Activated T-cell treated with anti-CD3 and anti-CD28 coated beads for 1 hour (primary cell): Measurements from ENCODE around the gene MCCC1.
"Not testable (repeated sequence)": the region's sequence is repeated elsewhere in the genome, so short reads cannot be mapped to it uniquely, and the experiment has no call there.

Experiments used
- DNase-seq: peaks from one replicate; pipeline ENCODE4 v3.0.0-alpha.2; 2020; ENCODE audit warnings: low read depth

MCCC1 gene

GRCh38 chr3:183099026-183099837 lies at the start of gene MCCC1:
TSS of gene MCCC1 (minus strand) at chr3:183099496. CDS start at chr3:183099440, 56 bp downstream.
- DNase-seq, result peak; percentile 93

- no peak for DNase-seq
Observed at GRCh38 chr3:183148056-183148455, 48.8 kb upstream of the MCCC1 start.

GRCh38 chr3:183144363-183144762 lies 45.1 kb upstream of the MCCC1 start:
- no peak for DNase-seq

DNA sequence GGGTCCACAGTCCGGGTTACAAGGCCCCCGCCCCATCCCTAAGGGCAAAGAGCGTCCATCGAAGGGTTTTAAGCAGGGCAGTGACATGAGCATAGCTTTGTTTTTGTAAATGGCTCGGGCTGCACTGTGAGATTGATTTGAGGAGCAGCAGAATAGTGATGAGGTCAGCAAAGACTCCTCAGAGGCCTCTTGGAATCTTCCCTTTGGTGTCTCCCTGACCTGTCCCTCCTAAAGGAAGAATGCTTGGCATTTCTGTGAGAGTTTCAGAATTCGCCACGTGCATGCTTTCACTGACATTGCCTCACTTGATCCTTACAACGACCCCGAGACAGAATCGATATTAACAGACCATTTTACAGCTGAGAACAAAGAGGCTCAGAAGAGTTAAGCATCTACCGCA lies 42.9 kb upstream of the MCCC1 start:
- no peak for DNase-seq

GRCh38 chr3:183134844-183135243 lies 35.5 kb upstream of the MCCC1 start:
- DNase-seq, result no peak

DNA sequence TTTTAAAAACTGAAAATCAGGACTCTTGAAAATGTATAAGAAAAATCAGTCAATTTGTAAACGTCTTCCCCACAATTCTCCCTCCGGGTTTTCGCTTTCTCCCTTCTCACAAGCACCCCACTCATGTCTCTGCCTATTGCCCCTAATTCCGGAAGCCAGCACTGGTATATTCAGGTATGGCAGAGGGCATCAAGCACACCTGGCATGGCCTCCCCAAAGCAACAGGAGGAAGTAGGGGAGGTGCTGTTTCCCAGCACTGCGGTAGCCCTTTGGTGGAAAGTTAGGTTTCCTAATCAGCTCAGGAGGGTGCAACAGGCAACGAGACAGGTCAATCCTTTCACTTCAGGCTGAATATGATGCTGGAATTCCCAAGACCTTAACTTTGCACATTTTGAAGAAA lies 33.1 kb upstream of the MCCC1 start:
- no peak for DNase-seq

GRCh38 chr3:183131735-183132134 lies 32.4 kb upstream of the MCCC1 start:
- DNase-seq, result no peak

DNA sequence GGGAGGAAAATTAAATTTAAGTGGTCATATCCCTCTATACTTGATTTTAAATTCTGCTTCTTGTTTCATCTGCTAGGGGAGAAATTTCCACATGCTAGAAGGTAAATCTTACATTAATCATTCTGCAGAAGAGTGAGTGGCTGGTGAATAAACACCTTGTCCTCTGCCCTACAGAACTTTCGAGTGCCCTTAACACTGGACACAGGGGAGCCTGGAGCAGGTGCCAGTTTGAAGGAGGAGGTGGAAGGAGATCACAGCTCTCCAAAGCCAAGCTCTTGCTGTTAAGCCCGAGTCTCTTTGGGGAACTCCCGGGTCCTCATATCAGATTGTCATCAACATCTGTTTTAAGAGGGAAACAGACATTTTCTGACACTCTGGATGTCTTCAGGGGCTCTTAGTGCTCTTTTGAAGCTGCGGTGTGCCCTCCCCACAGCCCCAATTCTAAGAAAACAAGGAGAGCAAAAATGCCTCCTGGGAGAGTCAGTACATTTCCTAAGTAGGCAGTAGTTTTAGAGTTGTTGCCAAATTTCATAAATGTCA lies 32.0 kb upstream of the MCCC1 start:
- DNase-seq, result no peak

- no peak for DNase-seq
Observed at GRCh38 chr3:183129243-183129642, 29.9 kb upstream of the MCCC1 start.

GRCh38 chr3:183128709-183129108 lies 29.4 kb upstream of the MCCC1 start:
- no peak for DNase-seq

GRCh38 chr3:183123891-183124290 lies 24.6 kb upstream of the MCCC1 start:
- no peak for DNase-seq

GRCh38 chr3:183122257-183122932 lies 23.1 kb upstream of the MCCC1 start:
- no peak for DNase-seq

- DNase-seq, result no peak
Observed at GRCh38 chr3:183120538-183121215, 21.4 kb upstream of the MCCC1 start.

- DNase-seq, result no peak
Observed at GRCh38 chr3:183117056-183117455, 17.8 kb upstream of the MCCC1 start.

GRCh38 chr3:183116025-183116614 lies 16.8 kb upstream of the MCCC1 start:
- DNase-seq, result peak; percentile 30

- DNase-seq, result no peak
Observed at GRCh38 chr3:183114384-183115178, 15.3 kb upstream of the MCCC1 start.

DNA sequence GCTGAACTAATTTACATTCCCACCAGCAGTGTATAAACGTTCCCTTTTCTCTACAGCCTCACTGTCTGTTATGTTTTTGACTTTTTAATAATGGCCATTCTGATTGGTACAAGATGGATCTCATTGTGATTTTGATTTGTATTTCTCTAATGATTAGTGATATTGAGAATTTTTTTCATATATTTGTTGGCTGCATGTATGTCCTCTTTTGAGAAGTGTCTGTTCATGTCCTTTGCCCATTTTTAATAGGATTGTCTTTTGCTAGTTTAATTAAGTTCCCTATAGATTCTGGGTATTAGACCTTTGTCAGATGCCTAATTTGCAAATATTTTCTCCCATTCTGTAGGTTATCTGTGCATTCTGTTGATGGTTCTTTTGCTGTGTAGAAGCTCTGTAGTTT lies 10.6 kb upstream of the MCCC1 start:
- not testable (repeated sequence) for DNase-seq

DNA sequence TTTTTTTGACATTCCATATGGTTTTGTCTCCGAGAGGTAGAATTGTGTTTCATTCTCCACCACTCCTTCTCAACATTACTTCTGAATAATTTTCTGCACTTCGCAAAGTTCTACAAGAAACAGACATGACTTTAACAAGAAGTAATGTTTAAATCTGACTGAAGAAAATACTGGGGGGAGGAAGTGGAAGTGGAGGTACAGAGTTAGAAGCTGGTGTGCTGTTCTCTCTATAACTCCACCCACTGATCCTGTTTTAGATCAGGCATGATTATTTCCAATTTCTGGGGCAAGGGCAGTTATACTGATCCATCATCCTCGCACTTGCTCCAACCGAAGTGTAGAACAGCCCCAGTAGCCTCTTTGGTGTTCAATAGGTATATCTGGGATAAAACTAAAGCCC lies 9.2 kb upstream of the MCCC1 start:
- DNase-seq, result no peak

- no peak for DNase-seq
Observed at GRCh38 chr3:183108001-183108449, 8.7 kb upstream of the MCCC1 start.

DNA sequence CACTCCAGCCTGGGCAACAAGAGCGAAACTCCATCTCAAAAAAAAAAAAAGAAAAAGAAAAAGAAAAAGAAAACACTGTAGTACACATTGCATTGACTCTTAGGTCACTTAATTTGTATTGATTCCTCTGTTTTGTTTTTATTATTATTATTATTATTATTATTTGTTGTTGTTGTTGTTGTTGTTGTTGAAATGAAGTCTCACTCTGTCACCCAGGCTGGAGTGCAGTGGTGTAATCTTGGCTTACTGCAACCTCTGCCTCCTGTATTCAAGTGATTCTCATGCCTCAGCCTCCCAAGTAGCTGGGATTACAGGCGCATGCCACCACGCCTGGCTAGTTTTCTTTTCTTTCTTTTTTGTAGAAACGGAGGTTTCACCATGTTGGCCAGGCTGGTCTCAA lies 8.1 kb upstream of the MCCC1 start:
- DNase-seq, result not testable (repeated sequence)

GRCh38 chr3:183106635-183107034 lies 7.3 kb upstream of the MCCC1 start:
- no peak for DNase-seq
